Retinal pigment epithelial cell (primary cell): ENCODE measurements around the gene RAB43.
"Not testable (repeated sequence)": the region's sequence is repeated elsewhere in the genome, so short reads cannot be mapped to it uniquely, and the experiment has no call there.

Experiments used
- DNase-seq: peaks from one replicate; pipeline ENCODE4 v3.0.0-alpha.2; 2010; ENCODE audit warnings: low read depth
- H3K4me3 ChIP-seq: 2 replicates; pipeline ENCODE4 v1.5.1; 2011; ENCODE audit warnings: mild to moderate bottlenecking, low read length, control low read depth, moderate library complexity
- TF ChIP-seq, protein P1 (sequence below): conservative IDR thresholded peaks from 2 replicates; pipeline ENCODE4 v1.5.1; 2011; ENCODE audit warnings: low read depth, low read length, control low read depth, inconsistent platforms

The RAB43 gene

DNA sequence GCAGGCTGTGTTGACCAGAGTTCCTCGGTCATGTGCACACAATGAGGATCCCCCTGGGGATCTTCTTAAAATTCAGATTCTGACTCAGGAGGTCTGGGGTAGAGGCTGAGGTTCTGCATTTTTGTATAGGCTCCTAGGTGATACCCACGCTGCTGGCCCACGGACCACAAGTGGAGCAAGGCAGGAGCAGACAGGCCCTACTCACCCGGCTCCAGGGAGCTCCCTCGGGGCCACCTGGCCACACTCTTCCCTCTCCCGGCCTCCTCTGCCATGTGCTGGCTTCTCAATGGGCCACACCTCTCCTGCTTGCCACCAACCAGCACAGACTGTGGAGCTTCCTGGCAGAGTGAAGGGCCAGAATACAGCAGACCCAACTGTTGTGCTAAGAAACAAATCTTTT, 37.1 kb downstream of the RAB43 start:
- DNase-seq, result no peak
- TF ChIP-seq, protein P1, sequence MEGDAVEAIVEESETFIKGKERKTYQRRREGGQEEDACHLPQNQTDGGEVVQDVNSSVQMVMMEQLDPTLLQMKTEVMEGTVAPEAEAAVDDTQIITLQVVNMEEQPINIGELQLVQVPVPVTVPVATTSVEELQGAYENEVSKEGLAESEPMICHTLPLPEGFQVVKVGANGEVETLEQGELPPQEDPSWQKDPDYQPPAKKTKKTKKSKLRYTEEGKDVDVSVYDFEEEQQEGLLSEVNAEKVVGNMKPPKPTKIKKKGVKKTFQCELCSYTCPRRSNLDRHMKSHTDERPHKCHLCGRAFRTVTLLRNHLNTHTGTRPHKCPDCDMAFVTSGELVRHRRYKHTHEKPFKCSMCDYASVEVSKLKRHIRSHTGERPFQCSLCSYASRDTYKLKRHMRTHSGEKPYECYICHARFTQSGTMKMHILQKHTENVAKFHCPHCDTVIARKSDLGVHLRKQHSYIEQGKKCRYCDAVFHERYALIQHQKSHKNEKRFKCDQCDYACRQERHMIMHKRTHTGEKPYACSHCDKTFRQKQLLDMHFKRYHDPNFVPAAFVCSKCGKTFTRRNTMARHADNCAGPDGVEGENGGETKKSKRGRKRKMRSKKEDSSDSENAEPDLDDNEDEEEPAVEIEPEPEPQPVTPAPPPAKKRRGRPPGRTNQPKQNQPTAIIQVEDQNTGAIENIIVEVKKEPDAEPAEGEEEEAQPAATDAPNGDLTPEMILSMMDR, result no peak
- H3K4me3 ChIP-seq, result no peak overlapping the region

DNA sequence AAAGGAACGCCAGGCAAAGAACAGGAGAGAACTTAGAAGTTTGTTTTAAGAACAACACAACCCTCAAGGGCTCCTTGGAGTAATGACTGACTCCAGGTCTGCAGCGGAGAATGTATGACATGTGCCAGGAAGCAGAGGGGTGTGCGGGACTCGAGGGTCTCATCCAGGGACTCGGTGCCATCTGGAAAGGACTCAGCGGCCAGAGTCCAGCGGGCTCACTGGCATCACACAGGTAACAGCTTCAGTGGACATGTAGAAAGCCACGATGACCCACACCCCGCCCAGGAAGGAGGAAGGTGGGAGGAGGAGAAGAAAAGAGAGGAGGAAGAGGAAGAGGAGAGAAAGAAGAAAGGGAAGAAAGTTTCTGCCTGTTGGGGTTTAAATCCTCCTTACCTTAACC, 39.6 kb downstream of the RAB43 start:
- TF ChIP-seq, protein P1, result no peak
- DNase-seq, result no peak
- no peak overlapping the region for H3K4me3 ChIP-seq

DNA sequence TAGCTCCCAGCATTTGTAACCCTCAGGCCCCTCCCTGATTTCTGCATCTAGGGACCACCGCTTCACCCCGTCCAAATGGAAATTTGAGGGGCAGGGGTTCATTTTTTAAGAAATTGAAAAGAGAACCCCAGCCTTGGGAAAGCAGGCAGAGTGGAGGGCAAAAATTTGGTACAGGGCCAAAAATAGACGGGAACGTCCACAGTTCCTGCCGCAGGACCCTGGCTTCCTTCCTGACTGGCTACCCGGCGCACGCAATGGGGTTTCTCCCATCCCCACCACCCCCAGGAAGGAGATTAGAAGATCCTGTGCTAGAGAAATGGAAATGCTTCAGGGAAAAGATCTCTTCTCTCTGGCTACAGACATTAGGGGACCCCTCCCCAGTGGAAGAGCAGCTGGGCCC, 40.1 kb downstream of the RAB43 start:
- TF ChIP-seq, protein P1, result no peak
- no peak overlapping the region for H3K4me3 ChIP-seq
- DNase-seq, result no peak

DNA sequence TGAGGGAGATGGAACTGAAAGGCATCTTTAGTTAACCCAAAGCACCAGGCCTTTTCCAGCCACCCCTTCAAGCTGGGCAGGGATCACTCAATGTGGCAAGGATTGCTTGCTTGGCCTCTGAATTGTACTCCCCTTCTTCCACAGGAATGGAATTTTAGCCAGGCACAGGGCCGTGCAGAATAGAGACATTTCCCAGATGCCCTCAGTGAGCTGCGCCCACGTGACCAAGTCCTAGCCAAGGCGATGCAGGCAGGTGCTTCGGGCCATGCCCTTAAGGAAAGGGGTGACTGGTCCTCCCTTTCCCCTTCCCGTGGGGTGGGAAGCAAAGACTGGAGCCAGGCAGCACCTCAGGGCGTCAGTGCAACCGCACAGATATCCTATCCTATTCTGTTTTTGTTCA, 43.1 kb downstream of the RAB43 start:
- no peak overlapping the region for H3K4me3 ChIP-seq
- TF ChIP-seq, protein P1, result no peak
- DNase-seq, result no peak

DNA sequence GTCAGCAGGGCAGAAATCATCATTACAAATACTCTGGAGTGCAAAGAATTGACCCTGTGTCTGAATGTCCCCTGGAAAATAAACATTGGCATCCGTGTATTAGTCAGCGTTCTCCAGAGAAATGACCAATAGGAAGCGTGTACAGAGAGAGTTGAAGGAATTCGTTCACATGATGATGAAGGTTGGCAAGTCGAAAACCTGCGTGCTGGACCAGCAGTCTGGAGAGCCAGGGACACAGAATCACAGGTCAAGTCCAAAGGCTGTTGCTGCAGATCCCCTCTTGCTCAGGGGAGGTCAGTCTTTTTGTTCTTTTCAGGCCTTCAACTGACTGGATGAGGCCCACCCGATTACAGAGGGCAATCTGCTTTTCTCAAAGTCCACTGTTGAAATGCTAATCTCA, 44.4 kb downstream of the RAB43 start:
- no peak overlapping the region for H3K4me3 ChIP-seq
- TF ChIP-seq, protein P1, result no peak
- no peak for DNase-seq

DNA sequence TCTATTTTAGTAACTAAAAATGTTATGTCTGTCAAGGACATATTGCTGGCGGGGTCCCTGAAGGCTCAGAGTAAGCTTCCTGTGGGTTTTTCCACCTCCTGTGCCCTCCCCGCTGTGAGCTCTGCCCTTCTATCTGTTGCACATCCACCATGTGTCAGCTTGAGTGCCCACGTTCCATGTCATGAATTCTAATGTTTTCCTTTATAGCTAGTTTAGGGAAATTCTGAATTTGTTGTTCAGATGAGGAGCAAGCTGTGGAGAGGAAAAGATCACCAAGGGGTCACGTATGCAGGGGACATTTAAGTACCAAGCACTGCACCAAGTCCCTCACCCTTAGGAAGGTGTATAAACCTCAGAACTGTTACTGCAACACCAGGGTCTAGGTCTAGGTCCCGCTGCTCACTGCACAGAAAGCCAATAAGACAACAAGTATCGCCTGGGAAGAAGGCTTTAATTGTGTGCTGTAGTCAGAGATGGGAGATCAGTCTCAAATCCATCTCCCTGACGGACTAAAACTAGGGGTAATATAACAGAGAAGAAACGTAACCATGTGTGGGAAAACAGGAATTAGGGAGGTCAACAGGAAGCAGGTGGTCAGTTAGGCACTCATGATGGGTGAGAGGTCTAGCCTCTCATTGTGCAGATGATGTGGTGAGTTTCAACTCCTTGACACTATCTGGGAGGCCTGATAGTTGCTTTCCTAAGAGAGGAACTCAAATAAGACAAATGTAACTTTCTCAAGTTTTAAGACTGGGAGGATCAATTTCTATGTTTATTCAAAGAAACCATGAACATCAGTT, 51.3 kb downstream of the RAB43 start:
- no peak overlapping the region for H3K4me3 ChIP-seq
- TF ChIP-seq, protein P1, result no peak
- no peak for DNase-seq

DNA sequence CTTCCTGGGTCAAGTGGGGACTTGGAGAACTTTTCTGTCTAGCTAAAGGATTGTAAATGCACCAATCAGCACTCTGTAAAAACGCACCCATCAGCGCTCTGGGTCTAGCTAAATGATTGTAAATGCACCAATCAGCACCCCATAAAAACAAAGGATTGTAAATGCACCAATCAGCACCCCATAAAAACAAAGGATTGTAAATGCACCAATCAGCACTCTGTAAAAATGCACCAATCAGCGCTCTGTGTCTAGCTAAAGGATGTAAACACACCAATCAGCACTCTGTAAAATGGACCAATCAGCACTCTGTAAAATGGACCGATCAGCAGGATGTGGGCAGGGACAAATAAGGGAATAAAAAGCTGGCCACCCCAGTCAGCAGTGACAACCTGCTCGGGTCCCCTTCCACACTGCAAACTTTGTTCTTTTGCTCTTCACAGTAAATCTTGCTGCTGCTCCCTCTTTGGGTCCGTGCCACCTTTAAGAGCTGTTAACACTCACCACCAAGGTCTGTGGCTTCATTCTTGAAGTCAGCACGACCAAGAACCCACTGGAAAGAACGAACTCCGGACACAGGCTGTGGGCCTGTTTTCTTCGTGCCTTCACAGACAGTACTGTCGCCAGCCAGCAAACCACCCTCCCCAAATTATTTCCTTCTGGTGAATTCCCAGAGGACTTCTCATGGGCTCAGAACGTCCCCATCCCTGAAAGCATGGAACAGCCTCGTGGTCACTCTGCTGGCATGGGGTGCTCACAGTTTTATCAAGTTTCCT, 52.1 kb downstream of the RAB43 start:
- DNase-seq, H3K4me3 ChIP-seq: not testable (repeated sequence)
